GM19240 (cell line): ENCODE data around the gene OST4.

Experiments
- DNase-seq: peaks from one replicate; pipeline ENCODE4 v3.0.0; 2011; ENCODE audit warnings: low spot score; ENCODE audit not compliant: insufficient read length

The OST4 gene

DNA sequence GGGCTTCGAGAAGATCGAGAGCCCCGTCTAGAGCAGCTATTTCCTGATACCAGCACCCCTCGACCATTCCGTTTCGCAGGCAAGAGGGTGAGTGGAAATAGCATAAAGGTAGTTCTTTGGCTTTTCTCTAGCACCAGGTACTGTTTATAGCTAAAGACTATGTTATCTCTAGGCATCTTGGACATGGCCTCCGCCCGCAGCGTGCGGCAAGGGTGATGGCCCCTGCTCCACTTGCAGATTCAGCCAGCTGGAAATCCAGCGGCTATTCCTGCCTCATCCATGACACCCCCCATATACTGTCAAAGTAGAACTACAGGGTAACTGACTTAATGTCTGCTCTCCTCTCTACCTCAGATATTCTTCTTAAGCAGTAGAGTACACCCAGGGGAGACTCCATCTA is 16.7 kb downstream of the OST4 start:
- DNase-seq, result no peak

GRCh38 chr2:27053776-27054175 is 17.7 kb downstream of the OST4 start:
- DNase-seq, result no peak

DNA sequence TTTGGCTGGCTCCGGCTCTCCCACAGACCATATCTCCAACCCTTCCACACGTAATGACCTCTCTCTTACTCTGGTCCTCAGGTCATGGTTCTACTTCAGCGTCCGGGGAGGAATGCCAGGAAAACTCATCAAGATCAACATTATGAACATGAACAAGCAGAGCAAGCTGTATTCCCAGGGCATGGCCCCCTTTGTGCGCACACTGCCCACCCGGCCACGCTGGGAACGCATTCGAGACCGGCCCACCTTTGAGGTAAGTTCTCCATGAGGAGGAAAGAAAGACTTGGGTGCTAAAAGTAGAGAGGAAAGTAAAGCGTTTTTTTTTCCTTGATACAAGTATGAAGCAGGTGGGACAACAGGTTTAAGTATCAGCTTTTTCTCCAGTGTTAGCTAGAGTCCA is 18.1 kb downstream of the OST4 start:
- DNase-seq, result no peak

DNA sequence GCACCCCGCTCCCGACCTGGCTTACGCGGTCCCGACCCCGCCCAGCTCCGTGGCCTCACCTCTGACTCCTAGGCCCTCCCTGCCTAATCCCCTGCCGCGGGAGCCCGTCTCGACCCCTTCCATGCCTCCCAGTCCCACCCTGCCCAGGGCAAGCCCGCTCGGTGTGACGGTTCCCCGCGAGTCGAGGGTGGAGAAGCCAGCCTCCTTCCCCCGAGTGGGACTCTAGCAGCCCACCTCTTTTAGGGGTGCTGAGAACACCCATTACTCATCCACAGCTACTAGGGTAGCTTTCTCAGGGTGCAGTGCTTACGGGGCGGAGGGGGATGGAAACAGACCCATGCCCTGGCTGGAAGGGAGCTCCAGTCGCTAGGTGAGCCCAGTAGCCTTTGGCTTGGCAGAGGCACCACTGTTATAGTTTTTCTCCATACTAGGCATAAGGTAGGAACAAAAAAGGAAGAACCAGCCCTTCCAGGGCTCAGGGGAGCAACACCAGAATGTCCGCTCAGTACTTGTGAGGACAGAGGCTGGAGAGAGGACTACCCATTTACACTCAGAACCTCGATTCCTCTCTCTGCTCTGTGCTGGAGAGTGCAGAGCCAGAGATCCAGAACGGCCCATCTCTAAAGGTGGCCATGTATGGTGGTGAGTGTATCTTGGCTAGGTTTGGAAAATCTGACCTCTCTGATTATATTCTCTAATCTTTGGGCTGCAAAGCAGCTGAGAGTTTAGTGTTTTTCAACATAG is 19.4 kb downstream of the OST4 start:
- no peak for DNase-seq

DNA sequence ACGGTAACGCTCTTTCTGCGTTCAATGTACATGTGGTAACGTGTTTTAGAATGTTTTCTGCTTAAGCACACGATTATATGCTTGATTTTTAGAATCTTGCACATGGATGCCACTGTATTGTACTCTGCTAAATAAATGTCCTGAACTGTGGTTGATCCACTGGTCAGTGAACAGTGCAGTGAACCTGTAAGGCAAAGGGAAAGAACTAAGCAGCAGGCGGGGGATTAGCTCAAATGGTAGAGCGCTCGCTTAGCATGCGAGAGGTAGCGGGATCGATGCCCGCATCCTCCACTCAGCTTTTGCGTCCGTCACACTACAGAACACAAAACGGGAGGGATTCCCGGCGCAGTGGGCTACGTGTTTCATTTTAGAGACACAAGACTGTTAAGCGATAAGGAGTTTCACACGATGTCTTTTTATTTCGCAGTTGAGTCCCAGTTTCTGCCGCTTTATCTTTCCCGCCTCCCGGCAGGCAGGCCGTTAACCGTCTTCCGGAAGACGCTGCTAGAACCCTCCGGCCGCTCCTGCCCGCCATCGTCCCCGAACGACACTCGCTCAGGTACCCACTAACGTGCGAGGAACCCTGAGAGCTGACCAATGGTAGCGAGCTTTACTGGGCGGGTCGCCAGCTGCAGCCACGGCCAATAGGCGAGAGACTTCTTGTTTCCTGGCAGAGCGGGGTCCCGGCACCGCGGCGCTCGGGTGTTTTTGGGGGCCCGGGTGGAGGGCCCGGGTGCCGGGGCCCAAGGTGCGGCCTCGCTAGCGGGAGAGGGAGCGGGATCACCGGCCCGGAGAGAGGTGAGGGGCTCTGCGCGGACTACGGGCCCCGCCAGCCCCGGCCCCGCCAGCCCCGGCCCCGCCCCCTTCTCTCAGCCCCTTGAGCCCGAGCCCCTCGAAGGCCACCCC is 20.2 kb downstream of the OST4 start, which contains the start of gene AGBL5:
TSS of gene AGBL5 (plus strand) at position 673 of the 906 bp plus-strand sequence. CDS start 1,291 bp downstream, outside the sequence.
- DNase-seq, result peak; percentile 96

- DNase-seq, result peak; percentile 74
Measured at GRCh38 chr2:27050281-27050995, 21.0 kb downstream of the OST4 start.

- peak; percentile 51 for DNase-seq
Measured at GRCh38 chr2:27049422-27050280, 21.8 kb downstream of the OST4 start.

DNA sequence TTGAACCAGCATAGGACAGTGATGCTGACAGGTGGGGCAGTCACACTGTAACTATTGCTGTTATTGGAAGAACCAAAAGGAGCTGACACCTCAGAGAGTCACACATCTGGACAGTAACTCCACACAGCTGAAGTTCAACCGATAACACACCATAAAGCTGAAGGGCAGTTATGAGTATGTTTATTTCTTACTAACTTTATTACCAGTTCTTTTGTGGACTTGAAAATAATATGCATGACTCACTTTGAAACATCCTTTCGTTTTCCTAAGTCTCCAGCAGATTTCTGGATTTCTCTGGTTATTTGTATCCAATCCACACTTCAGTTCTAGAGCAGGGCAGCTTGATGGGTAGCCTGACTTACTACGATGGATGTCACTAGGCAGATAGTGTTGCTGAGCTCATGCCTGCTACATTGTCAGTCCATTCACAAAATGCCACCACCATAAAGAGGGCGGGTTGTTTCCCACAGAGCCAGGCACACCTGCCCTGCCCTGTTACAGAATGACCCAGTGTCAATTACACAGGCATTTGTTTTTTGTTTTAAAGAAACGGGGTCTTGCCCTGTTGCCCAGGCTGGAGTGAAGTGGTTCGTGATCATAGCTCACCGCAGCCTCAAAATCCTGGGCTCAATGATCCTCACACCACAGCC is 28.3 kb downstream of the OST4 start:
- no peak for DNase-seq

DNA sequence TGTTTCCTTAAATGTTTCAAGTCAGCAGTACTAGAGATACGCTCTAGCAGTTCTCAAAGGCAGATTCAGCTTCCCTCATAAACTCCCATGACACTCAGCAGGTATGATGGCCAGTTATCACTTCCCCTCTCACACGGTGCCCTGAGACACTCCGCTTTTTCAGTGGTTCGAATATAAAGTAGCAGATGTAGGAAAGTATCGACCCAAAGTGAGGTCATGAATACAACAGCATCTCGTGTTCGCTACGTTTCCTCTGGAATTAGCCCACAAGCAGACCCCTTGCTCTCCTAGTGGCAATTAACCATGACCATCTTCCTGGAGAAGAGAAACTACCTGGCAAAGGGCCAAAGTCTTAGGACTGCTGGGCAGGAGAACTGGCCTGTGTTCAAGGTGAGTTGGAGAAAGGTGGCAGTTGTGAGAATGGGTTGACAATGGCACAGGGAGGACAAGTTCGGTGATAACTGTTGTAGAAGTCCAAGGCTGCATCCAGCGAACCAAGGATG is 29.2 kb downstream of the OST4 start:
- DNase-seq, result no peak

- no peak for DNase-seq
Measured at GRCh38 chr2:27041752-27042151, 29.7 kb downstream of the OST4 start.

DNA sequence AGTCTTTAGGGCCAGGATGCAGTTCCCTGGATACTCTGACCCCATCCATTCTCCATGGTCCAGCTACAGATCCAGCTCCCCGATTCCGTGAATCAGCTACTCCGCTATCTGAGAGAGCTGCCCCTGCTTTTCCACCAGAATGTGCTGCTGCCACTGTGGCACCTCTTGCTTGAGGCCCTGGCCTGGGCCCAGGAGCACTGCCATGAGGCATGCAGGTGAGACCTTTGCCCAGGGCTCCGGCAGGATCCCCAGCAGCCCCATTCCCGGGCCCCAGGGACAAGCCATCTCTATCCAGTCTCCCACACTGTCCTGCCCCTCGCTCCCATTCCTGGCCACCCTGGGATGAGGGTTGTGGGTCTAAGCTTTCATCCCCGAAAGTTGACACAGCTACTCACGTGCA is 31.2 kb downstream of the OST4 start:
- DNase-seq, result no peak

DNA sequence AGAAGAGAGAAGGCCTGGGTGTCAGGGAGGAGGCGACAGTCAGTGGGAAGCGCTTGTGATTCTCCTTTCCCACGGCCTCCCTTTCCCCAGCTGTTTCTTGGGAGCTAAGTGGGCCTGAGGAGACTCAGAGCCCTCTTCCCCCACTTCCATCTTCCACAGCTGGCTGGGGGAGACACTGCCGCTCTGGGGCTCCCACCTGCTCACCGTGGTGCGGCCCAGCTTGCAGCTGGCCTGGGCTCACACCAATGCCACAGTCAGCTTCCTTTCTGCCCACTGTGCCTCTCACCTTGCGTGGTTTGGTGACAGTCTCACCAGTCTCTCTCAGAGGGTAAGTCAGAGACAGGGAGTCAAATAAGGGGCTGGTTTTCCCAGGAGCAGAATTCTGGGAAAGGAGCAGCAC is 31.6 kb downstream of the OST4 start:
- DNase-seq, result no peak

GRCh38 chr2:27039426-27039825 is 32.0 kb downstream of the OST4 start:
- DNase-seq, result no peak

GRCh38 chr2:27038631-27039339 is 32.7 kb downstream of the OST4 start:
- no peak for DNase-seq

DNA sequence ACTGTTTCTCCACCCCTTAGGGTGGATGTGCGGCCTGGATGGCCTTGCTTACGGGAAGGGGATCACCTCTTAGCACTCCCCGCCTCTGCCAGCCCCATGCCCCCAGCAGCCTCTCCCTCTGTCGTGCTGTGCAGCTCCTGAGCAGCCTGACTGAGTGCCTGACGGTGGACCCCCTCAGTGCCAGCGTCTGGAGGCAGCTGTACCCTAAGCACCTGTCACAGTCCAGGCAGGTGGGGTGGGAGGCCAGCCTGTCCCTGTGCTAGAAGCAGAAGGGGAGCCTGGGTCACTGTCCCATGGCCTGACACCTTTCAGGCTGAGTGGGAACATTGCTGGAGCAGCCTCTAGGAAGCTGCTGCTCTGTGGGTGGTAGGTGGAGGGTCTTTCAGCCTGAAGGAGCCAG is 33.4 kb downstream of the OST4 start:
- no peak for DNase-seq

- no peak for DNase-seq
Measured at GRCh38 chr2:27033253-27033852, 38.1 kb downstream of the OST4 start.

GRCh38 chr2:27032495-27033252 is 38.8 kb downstream of the OST4 start, which contains the start of gene TMEM214:
TMEM214 (plus strand) TSS chr2:27032965; CDS start chr2:27033016, 51 bp downstream.
- DNase-seq, result peak; percentile 94

- no peak for DNase-seq
Measured at GRCh38 chr2:27029051-27029450, 42.4 kb downstream of the OST4 start.
